ENCODE results near the gene GP1BB.

GRCh38 chr22:19674129-19674928, 49.0 kb upstream of the GP1BB start:
- TF ChIP-seq ZBTB7A (IDR thresholded peaks at IDR 0.05; ENCODE audit: low read depth) (no peak), TAF1 (IDR thresholded peaks at IDR 0.05; ENCODE audit: low read depth) (no peak)
